ENCODE measurements around the gene KANSL1L. TPM values are rescaled to one million over a fixed set of nuclear protein-coding genes. Genes with fewer than 3 reads are reported as not detected.

The KANSL1L gene
- total RNA-seq, 1 experiment from 2014 or later: 17.7 TPM

DNA sequence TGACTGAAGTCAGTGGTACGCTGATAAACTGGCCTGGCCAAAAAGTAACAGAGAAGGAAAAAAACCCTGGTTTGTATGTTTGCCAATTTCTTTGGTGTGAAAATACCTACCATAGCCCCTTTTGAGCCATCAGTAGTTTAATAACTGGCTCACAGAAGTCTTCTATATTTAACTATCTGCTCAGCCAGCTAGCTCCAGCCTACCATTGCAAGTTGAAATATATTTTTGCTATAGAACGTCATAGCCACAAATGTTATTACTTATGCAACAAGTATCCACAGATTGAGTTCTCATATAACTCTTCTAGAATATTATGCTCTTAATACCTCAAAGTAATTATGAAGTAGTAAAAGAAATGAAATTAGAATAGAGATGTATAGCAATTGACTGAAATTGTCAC lies 143.6 kb downstream of the KANSL1L start:
- H3K36me3 ChIP-seq: peaks cover 19% of the 10 kb centered on the region
- no peaks in the 10 kb centered on the region for H3K4me1 ChIP-seq (replicated peaks)
- no peak overlapping the region for H3K4me3 ChIP-seq
- DNase-seq (ENCODE audit: low read depth in 1 of 2, low spot score in 2 of 2): no peak
- no peaks in the 10 kb centered on the region for H3K27me3 ChIP-seq (replicated peaks)
- H3K27ac ChIP-seq: no peak overlapping the region
- no peaks in the 10 kb centered on the region for H3K9me3 ChIP-seq (replicated peaks)

DNA sequence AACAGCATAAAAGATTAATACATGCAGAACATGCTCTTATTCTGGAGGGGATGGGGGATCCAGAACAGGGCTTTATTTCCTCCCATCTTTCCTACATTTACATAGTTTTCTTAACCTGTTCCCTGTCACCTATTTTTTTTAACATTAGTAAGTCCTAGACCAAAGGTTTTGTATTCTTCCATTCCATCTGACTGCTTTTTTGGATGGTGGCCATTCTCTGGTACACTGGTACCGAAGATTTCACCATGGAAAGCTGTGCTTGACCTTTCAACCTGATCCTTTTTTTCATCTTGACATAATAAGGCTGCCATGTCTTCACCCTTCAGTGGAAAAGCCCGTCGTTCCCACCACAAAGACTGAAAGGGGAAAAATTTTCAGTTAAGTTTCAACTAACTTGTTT lies 148.4 kb downstream of the KANSL1L start:
- Histone ChIP-seq H3K9me3 (replicated peaks) (no peaks in the 10 kb centered on the region), H3K4me1 (replicated peaks) (no peaks in the 10 kb centered on the region), H3K36me3 (peaks cover 65% of the 10 kb centered on the region), H3K27me3 (replicated peaks) (no peaks in the 10 kb centered on the region), H3K4me3 (no peak overlapping the region), H3K27ac (no peak overlapping the region)
- no peak for DNase-seq (ENCODE audit: low read depth in 1 of 2, low spot score in 2 of 2)

DNA sequence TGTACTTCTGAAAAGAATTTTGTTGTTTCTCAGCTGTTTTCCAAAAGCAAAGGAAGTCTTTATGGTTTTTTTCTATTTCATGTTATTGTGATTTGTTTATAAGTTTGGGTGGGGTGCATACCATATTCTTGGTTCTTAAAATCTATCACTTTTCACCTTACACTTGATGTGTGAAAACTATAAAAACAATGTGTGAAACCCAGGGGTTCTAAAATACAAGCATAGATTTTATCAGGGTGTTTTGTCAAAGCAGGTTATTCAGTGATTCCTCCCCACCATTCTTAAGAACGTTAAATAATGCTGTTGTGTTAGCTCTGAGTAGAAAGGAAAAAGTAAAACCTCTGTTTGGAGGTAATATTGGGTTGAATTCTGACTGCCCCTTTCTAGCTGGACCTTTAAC lies 151.1 kb downstream of the KANSL1L start:
- no peaks in the 10 kb centered on the region for H3K27me3 ChIP-seq (replicated peaks)
- no peaks in the 10 kb centered on the region for H3K4me1 ChIP-seq (replicated peaks)
- no peak overlapping the region for H3K4me3 ChIP-seq
- peaks cover 89% of the 10 kb centered on the region for H3K36me3 ChIP-seq
- H3K9me3 ChIP-seq (replicated peaks): no peaks in the 10 kb centered on the region
- no peak overlapping the region for H3K27ac ChIP-seq
- no peak for DNase-seq (ENCODE audit: low read depth in 1 of 2, low spot score in 2 of 2)

- H3K9me3 ChIP-seq (replicated peaks): no peaks in the 10 kb centered on the region
- no peak overlapping the region for H3K4me3 ChIP-seq
- no peak for DNase-seq (ENCODE audit: low read depth in 1 of 2, low spot score in 2 of 2)
- no peaks in the 10 kb centered on the region for H3K4me1 ChIP-seq (replicated peaks)
- peaks cover 77% of the 10 kb centered on the region for H3K36me3 ChIP-seq
- no peaks in the 10 kb centered on the region for H3K27me3 ChIP-seq (replicated peaks)
- H3K27ac ChIP-seq: no peak overlapping the region
Measured at GRCh38 chr2:210009896-210010295, 161.3 kb downstream of the KANSL1L start.

GRCh38 chr2:210009126-210009525 lies 162.1 kb downstream of the KANSL1L start:
- Histone ChIP-seq H3K9me3 (replicated peaks) (no peaks in the 10 kb centered on the region), H3K4me3 (no peak overlapping the region), H3K27ac (no peak overlapping the region), H3K36me3 (peaks cover 78% of the 10 kb centered on the region), H3K4me1 (replicated peaks) (peaks cover 1% of the 10 kb centered on the region), H3K27me3 (replicated peaks) (no peaks in the 10 kb centered on the region)
- DNase-seq (ENCODE audit: low read depth in 1 of 2, low spot score in 2 of 2): no peak

DNA sequence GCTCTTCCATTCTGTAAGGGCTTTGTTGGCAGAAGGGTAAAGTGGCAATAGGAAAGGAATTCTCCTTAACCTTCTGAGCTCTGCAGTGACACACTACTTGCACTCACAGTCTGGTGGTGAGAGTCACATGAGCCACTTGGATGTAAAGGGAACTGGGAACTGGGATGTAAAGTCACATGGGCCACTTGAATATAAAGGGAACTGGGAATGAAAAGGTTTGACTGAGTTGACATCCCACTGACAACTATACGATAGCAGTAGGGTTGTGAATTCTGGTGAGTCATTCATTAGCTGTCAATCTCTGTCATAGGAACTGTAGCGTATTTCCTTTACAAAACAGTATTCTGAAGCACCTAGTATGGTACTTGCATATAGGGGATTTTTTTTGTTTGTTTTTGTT lies 163.3 kb downstream of the KANSL1L start:
- DNase-seq (ENCODE audit: low read depth in 1 of 2, low spot score in 2 of 2): no peak
- Histone ChIP-seq H3K4me1 (replicated peaks) (peaks cover 11% of the 10 kb centered on the region), H3K36me3 (peaks cover 79% of the 10 kb centered on the region), H3K9me3 (replicated peaks) (no peaks in the 10 kb centered on the region), H3K27me3 (replicated peaks) (no peaks in the 10 kb centered on the region), H3K4me3 (no peak overlapping the region), H3K27ac (no peak overlapping the region)

GRCh38 chr2:210004881-210005280 lies 166.3 kb downstream of the KANSL1L start:
- Histone ChIP-seq H3K27me3 (replicated peaks) (no peaks in the 10 kb centered on the region), H3K36me3 (peaks cover 54% of the 10 kb centered on the region), H3K4me1 (replicated peaks) (peaks cover 16% of the 10 kb centered on the region), H3K27ac (no peak overlapping the region), H3K4me3 (no peak overlapping the region), H3K9me3 (replicated peaks) (no peaks in the 10 kb centered on the region)
- no peak for DNase-seq (ENCODE audit: low read depth in 1 of 2, low spot score in 2 of 2)

GRCh38 chr2:210003359-210003758 lies 167.8 kb downstream of the KANSL1L start:
- no peak for DNase-seq (ENCODE audit: low read depth in 1 of 2, low spot score in 2 of 2)
- Histone ChIP-seq H3K36me3 (peaks cover 38% of the 10 kb centered on the region), H3K27me3 (replicated peaks) (no peaks in the 10 kb centered on the region), H3K4me3 (peak overlapping the region; percentile 87), H3K4me1 (replicated peaks) (peaks cover 16% of the 10 kb centered on the region), H3K27ac (no peak overlapping the region), H3K9me3 (replicated peaks) (no peaks in the 10 kb centered on the region)

GRCh38 chr2:210002158-210003157 lies 168.8 kb downstream of the KANSL1L start, which contains the start of gene RPE:
Gene RPE (plus strand): TSS chr2:210002638. CDS start chr2:210002662, 24 bp downstream.
- Histone ChIP-seq H3K4me1 (replicated peaks) (peaks cover 16% of the 10 kb centered on the region), H3K27ac (peak within 1 kb of the TSS; percentile 53), H3K36me3 (peaks cover 31% of the 10 kb centered on the region), H3K9me3 (replicated peaks) (no peaks in the 10 kb centered on the region), H3K4me3 (peak within 1 kb of the TSS; percentile 87), H3K27me3 (replicated peaks) (no peaks in the 10 kb centered on the region)
- DNase-seq (ENCODE audit: low read depth in 1 of 2, low spot score in 2 of 2): peak; percentile 93 to 97

DNA sequence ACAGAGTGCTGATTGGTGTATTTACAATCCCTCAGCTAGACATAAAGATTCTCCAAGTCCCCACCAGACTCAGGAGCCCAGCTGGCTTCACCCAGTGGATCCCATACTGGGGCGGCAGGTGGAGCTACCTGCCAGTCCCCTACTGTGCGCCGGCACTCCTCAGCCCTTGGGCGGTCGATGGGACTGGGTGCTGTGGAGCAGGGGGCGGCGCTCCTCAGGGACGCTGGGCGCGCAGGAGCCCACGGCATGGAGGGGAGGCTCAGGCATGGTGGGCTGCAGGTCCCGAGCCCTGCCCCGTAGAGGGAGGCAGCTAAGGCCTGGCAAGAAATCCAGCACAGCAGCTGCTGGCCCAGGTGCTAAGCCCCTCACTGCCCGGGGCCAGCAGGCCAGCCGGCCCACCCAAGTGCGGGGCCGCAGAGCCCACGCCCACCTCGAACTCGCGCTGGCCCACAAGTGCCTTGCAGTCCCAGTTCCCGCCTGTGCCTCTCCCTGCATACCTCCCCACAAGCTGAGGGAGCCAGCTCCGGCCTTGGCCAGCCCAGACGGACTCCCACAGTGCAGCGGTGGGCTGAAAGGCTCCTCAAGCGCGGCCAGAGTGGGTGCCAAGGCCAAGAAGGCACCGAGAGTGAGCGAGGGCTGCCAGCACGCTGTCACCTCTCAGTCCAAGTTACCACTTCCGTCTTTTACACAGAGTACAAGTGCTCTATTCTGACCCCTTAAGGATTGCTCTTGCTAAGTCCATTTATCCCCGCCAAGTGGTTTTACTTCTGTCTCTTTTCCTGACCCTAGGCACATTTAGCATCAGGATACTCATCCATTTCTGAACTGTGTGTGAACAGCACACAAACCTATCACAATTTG lies 170.5 kb downstream of the KANSL1L start:
- H3K27ac ChIP-seq: no peak overlapping the region
- DNase-seq (ENCODE audit: low read depth in 1 of 2, low spot score in 2 of 2): no peak
- no peaks in the 10 kb centered on the region for H3K27me3 ChIP-seq (replicated peaks)

DNA sequence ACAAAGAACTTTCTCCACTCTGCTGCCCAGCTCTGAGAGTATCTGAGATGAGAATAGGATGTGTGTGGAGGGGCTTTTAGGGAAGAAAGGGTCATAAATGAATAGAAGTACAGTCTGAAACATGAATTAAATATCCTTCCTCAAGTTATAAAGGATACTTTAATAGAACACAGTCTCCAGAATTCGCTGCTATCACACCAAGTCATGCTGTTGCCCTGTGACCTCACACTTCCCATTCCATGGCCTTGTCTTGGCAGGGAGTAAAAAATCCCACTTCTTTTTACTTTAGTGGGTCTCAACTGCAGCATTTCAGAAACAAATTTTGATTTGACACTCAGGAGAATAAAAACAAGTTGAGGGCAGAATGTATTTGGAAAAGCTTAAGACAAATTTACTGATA lies 172.6 kb downstream of the KANSL1L start:
- no peak overlapping the region for H3K27ac ChIP-seq
- DNase-seq (ENCODE audit: low read depth in 1 of 2, low spot score in 2 of 2): no peak
- peaks cover 10% of the 10 kb centered on the region for H3K4me1 ChIP-seq (replicated peaks)
- H3K36me3 ChIP-seq: peaks cover 10% of the 10 kb centered on the region
- no peaks in the 10 kb centered on the region for H3K27me3 ChIP-seq (replicated peaks)
- no peak overlapping the region for H3K4me3 ChIP-seq
- H3K9me3 ChIP-seq (replicated peaks): no peaks in the 10 kb centered on the region

More for the DNA sequence above, 170.5 kb downstream of the KANSL1L start:
- peaks cover 22% of the 10 kb centered on the region for H3K36me3 ChIP-seq
- H3K4me1 ChIP-seq (replicated peaks): peaks cover 16% of the 10 kb centered on the region
- no peaks in the 10 kb centered on the region for H3K9me3 ChIP-seq (replicated peaks)
- H3K4me3 ChIP-seq: no peak overlapping the region

- no peak for DNase-seq (ENCODE audit: low read depth in 1 of 2, low spot score in 2 of 2)
- no peak overlapping the region for H3K27ac ChIP-seq
- no peak overlapping the region for H3K4me3 ChIP-seq
- H3K4me1 ChIP-seq (replicated peaks): no peaks in the 10 kb centered on the region
- no peaks in the 10 kb centered on the region for H3K36me3 ChIP-seq
- no peaks in the 10 kb centered on the region for H3K27me3 ChIP-seq (replicated peaks)
- H3K9me3 ChIP-seq (replicated peaks): no peaks in the 10 kb centered on the region
Measured at GRCh38 chr2:209993968-209994367, 177.2 kb downstream of the KANSL1L start.

DNA sequence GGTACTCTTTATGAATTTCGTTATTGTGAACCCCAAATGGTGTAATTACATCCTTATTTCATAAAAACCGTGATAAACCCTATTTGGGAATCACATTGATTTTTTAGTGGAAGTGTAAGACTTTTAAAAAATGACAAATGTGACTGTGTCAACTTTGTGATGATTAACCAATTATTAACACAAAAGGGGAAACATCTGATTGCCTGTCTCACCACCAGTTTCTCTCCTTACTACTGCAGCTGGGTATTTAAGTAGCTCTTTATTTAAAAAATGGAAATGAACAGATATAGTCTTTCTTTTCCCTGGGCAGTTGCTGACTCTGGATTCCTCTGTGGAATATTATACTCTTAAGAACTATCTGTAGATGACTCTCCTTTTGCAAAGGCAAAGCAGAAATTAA lies 180.4 kb downstream of the KANSL1L start:
- Histone ChIP-seq H3K27me3 (replicated peaks) (0 out of 2 replicates have a peak, but pooled peaks cover 4% of the 10 kb centered on the region), H3K4me1 (replicated peaks) (no peaks in the 10 kb centered on the region), H3K36me3 (no peaks in the 10 kb centered on the region), H3K9me3 (replicated peaks) (no peaks in the 10 kb centered on the region), H3K27ac (no peak overlapping the region), H3K4me3 (no peak overlapping the region)
- no peak for DNase-seq (ENCODE audit: low read depth in 1 of 2, low spot score in 2 of 2)

GRCh38 chr2:209988010-209988409 lies 183.2 kb downstream of the KANSL1L start:
- Histone ChIP-seq H3K27ac (no peak overlapping the region), H3K4me3 (no peak overlapping the region), H3K27me3 (replicated peaks) (peaks cover 14% of the 10 kb centered on the region; the same call in 1 of the 2 replicates), H3K9me3 (replicated peaks) (no peaks in the 10 kb centered on the region), H3K4me1 (replicated peaks) (no peaks in the 10 kb centered on the region), H3K36me3 (no peaks in the 10 kb centered on the region)
- DNase-seq (ENCODE audit: low read depth in 1 of 2, low spot score in 2 of 2): no peak

All from SJSA1 (cell line).